Left lobe of liver (tissue), 2 donors: ENCODE data around the gene XPO6. TPM values are rescaled to one million over a fixed set of nuclear protein-coding genes. Genes with fewer than 3 reads are reported as not detected.
A peak's percentile ranks its signal among the peaks of the same experiment; 100 is the strongest.
"Not testable (repeated sequence)": the region's sequence is repeated elsewhere in the genome, so short reads cannot be mapped to it uniquely, and the experiment has no call there.

Source experiments
- ATAC-seq: fragments of 200-7000 bp; cut with Tn5 transposase; one replicate; pipeline ENCODE4 v1.9.1; 2020; ENCODE audit warnings: mild to moderate bottlenecking, moderate library complexity
- DNase-seq: peaks from one replicate; pipeline ENCODE4 v3.0.0-alpha.2; 2020; ENCODE audit warnings: low spot score
- total RNA-seq: library from RNA; stranded (reverse); gene quantifications from one replicate; pipeline ENCODE4 v1.2.1, GENCODE V29; 2021
- donor health status: DM: no; HTN: no; CAD: no; lungs with moderate emphysema.
- donor health status: DM: no; HTN: yes; CAD: no.

XPO6 gene
- total RNA-seq, 1 donor from 2014 or later, result 46.2 TPM

- no peak for DNase-seq
- no peak for ATAC-seq
Measured at GRCh38 chr16:28117168-28117565, 94.6 kb downstream of the XPO6 start.

- not testable (repeated sequence) for DNase-seq, ATAC-seq
Measured at GRCh38 chr16:28115866-28116265, 95.9 kb downstream of the XPO6 start.

GRCh38 chr16:28112908-28113307 is 98.9 kb downstream of the XPO6 start:
- no peak for ATAC-seq
- no peak for DNase-seq

GRCh38 chr16:28110977-28111376 is 100.8 kb downstream of the XPO6 start:
- ATAC-seq, result no peak
- DNase-seq, result no peak

GRCh38 chr16:28110479-28110878 is 101.3 kb downstream of the XPO6 start:
- DNase-seq (no peak), ATAC-seq (no peak)

GRCh38 chr16:28110074-28110473 is 101.7 kb downstream of the XPO6 start:
- ATAC-seq (no peak), DNase-seq (no peak)

- DNase-seq (no peak), ATAC-seq (no peak)
Measured at GRCh38 chr16:28108590-28109247, 103.0 kb downstream of the XPO6 start.

GRCh38 chr16:28107232-28107631 is 104.5 kb downstream of the XPO6 start:
- ATAC-seq, result peak; percentile 59
- no peak for DNase-seq

GRCh38 chr16:28106467-28107215 is 105.1 kb downstream of the XPO6 start:
- no peak for DNase-seq
- ATAC-seq, result peak; percentile 22

GRCh38 chr16:28105954-28106353 is 105.8 kb downstream of the XPO6 start:
- DNase-seq, result no peak
- no peak for ATAC-seq

GRCh38 chr16:28105297-28105696 is 106.5 kb downstream of the XPO6 start:
- DNase-seq, result no peak
- ATAC-seq, result peak; percentile 82

- DNase-seq (no peak), ATAC-seq (no peak)
Measured at GRCh38 chr16:28104404-28104803, 107.4 kb downstream of the XPO6 start.

GRCh38 chr16:28103516-28104170 is 108.1 kb downstream of the XPO6 start:
- ATAC-seq (no peak), DNase-seq (no peak)

- no peak for ATAC-seq
- DNase-seq, result no peak
Measured at GRCh38 chr16:28101533-28101890, 110.3 kb downstream of the XPO6 start.

GRCh38 chr16:28100810-28101532 is 110.8 kb downstream of the XPO6 start:
- no peak for DNase-seq
- no peak for ATAC-seq

GRCh38 chr16:28098959-28099945 is 112.5 kb downstream of the XPO6 start:
- no peak for DNase-seq

GRCh38 chr16:28098171-28098958 is 113.4 kb downstream of the XPO6 start:
- no peak for DNase-seq
- peak; percentile 18 for ATAC-seq

More at GRCh38 chr16:28098959-28099945, 112.5 kb downstream of the XPO6 start:
- no peak for ATAC-seq

GRCh38 chr16:28096983-28097899 is 114.5 kb downstream of the XPO6 start:
- ATAC-seq (no peak), DNase-seq (no peak)
